Fibroblast of mammary gland (primary cell): Measurements from ENCODE around the gene TADA2A.

Experiments used
- DNase-seq: peaks from one replicate; pipeline ENCODE4 v3.0.0-alpha.2; 2010; ENCODE audit warnings: low read depth
- H3K4me3 ChIP-seq: 2 replicates; pipeline ENCODE4 v1.5.1; 2011; ENCODE audit warnings: low read depth, mild to moderate bottlenecking, low read length, moderate library complexity; ENCODE audit not compliant: control insufficient read depth
- TF ChIP-seq, protein P1 (sequence below): conservative IDR thresholded peaks from 2 replicates; pipeline ENCODE4 v1.5.1; 2011; ENCODE audit warnings: low read depth, low read length, inconsistent platforms; ENCODE audit not compliant: control insufficient read depth, insufficient read depth

TADA2A gene

DNA sequence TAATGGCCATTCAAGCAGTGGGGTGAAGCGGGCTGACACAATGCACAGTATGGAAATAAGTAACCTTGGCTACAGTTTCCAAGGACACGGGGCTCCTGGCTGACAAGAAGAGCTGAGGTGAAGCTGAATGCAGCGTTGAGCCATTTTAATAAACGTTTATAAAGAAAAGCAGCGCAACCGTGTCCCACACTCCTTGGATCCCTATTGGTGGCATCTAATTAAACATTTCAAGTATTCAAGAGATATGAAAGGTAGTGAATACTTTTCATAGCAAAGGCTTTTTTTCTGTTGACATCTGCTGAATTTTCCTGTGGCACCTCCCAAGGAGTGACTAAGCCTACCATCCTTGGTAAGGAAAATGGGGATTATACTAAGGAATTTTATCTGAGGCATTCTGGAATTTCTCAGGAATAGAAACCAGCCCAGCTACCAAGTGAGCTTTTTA, 109.5 kb downstream of the TADA2A start:
- DNase-seq: no peak
- TF ChIP-seq, protein P1, sequence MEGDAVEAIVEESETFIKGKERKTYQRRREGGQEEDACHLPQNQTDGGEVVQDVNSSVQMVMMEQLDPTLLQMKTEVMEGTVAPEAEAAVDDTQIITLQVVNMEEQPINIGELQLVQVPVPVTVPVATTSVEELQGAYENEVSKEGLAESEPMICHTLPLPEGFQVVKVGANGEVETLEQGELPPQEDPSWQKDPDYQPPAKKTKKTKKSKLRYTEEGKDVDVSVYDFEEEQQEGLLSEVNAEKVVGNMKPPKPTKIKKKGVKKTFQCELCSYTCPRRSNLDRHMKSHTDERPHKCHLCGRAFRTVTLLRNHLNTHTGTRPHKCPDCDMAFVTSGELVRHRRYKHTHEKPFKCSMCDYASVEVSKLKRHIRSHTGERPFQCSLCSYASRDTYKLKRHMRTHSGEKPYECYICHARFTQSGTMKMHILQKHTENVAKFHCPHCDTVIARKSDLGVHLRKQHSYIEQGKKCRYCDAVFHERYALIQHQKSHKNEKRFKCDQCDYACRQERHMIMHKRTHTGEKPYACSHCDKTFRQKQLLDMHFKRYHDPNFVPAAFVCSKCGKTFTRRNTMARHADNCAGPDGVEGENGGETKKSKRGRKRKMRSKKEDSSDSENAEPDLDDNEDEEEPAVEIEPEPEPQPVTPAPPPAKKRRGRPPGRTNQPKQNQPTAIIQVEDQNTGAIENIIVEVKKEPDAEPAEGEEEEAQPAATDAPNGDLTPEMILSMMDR: no peak
- H3K4me3 ChIP-seq: no peak overlapping the region

DNA sequence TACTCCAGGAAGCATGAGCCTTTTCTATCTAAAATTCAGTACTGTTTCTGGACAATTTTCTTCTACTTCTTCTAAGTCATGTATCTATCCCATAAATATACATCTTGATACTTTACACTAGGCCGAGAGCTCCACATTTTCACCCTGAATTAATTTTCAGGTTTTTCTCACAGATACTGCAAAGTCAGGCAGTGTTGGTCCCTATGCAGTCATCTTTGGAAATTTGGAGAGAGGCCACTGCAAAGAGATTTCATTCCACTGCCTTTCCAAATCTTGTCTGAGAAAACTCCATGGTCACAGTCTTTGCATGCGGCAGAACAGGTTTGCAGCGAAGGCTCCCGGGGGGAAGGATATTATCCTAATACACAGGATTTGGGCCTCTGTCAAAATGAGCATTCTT, 111.2 kb downstream of the TADA2A start:
- TF ChIP-seq, protein P1: no peak
- no peak overlapping the region for H3K4me3 ChIP-seq
- DNase-seq: no peak

DNA sequence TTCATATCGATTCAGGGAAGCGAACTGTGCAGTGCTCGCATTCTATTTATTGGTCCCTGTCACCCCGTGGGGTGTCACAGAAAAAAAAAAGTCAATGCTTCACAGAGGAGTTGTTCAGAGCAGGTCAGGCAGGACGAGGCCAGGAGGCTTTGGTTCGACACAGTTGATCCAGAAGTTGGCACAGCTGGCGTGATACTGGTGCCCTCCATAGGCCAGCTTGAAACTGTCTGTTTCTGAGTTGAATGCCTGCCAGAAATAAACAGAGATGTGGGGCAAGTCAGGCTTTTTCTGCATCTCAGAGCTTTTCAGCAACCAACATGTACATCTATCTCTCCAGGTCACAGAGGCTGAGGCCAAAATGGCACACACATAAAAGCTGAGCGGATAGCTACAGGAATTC, 112.1 kb downstream of the TADA2A start:
- DNase-seq: peak; percentile 15
- TF ChIP-seq, protein P1: no peak

DNA sequence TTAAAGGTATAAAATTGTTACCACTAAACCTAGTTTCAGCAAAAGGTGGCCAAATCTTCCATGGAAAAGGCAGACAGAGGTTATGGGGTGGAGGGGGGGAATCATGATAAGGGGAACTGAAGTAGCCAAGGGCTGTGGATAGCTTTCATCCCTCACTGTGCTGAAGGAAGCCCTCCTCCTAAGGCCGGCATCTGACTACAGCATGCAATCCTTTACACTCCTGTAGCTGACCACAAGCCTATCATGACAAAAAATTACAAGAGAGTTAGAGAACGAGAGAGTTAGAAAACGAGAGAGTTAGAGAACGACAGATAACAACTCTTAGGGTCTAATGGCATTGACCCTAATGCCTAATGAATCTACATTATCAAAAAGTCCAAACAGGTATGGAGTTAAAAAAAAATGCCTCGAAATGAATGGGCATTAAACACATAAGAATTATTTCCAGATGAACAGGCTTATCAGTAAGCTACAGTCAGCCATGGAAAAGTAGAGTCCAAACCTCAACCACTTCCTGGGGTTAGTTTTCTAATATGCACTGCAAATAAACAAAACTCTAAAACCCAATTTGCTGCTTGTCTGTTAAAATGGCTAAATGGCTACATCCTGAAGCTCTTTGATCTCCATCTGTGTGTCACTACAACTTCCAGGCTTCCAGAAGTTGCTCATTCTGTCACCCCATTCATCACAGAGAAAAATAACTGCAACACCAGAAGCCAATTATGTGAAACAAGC, 112.7 kb downstream of the TADA2A start:
- H3K4me3 ChIP-seq: no peak overlapping the region
- TF ChIP-seq, protein P1: no peak
- no peak for DNase-seq

More for the DNA sequence above, 112.1 kb downstream of the TADA2A start:
- H3K4me3 ChIP-seq: no peak overlapping the region

DNA sequence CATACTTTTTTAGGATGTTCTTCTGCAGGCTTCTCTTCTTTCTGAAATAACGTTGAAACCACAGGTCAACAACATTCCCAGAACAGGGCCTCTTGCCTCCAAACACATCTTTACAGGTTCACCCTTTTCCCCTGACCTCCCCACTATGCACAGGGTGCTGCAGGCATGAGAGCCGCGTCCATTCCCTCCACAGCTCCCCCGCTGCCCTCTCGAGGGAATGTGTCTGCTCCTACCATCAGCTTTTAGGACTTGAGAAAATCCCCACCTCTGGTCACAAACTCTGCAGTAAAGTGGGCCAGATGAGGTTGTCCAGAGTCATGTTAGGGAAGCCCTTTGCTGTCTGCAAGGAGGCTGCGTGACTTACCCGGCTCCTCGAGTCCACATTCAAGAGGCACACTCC, 113.5 kb downstream of the TADA2A start:
- TF ChIP-seq, protein P1: no peak
- no peak for DNase-seq
- no peak overlapping the region for H3K4me3 ChIP-seq

DNA sequence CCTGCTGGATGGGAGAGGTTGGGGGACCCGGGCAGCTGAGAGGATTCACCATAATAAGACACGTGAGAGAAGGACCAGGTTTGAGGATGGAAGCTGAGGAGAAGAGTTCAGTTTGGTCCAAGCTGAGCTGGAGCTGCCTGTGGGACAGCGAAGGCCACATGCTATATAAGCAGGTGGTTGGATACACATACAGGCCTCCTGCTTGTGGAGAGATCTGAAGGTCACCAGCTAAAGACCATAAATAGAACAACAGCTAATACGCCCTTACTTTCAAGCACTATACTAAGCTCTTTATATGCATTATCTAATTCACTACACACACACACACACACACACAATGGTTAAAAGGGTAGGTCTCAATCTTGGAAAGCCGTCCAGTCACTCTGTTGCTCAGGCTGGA, 115.1 kb downstream of the TADA2A start:
- DNase-seq: no peak
- H3K4me3 ChIP-seq: no peak overlapping the region
- TF ChIP-seq, protein P1: no peak

DNA sequence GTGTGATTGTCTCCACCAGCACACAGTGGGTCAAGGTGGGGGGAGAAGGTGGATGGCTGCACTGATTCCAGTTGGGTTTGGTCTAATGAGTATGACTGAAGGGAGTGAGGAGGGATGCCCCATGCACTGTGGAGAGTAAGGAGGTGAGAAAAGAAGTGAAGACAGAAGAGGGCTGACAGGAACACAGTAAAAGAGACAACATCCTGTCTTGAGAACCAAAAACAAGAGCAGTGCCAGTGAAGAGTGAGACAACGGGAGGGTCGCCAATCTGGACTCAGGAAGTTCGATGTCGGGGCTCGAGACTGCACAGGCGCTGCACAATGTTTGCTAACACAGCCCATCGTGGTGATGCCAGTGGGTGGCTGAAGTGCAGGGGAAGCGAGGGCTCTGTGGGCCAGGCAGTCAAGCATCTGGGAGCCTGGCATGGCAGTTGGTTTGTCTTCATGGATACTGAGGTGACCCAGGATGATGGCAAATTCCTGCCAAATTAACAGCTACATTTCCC, 117.1 kb downstream of the TADA2A start:
- no peak overlapping the region for H3K4me3 ChIP-seq
- no peak for DNase-seq
- TF ChIP-seq, protein P1: no peak
